Adrenal gland (tissue), 5 donors: ENCODE data around the gene KCTD20.

Source experiments
- POLR2A ChIP-seq, 2 donors: fragments of 450-650 bp; IDR thresholded peaks; one replicate each; pipeline ENCODE4 v1.6.1; 2017; ENCODE audit warnings: antibody characterized with exemption in 2 of 2, mild to moderate bottlenecking in 2 of 2, moderate library complexity in 1 of 2
- TF ChIP-seq, protein P1 (sequence below), 6 experiments: fragments of 450-650 bp in 4 of 6; fragments of 200-600 bp in 2 of 6; sonication (generic) in 1 of 6; IDR thresholded peaks; 1 replicate in 5 of 6; 2 replicates in 1 of 6; pipeline versions ENCODE4 v1.5.1 to v1.8.0; 2016 to 2021; ENCODE audit warnings: antibody characterized with exemption in 6 of 6, mild to moderate bottlenecking in 2 of 6, moderate library complexity in 1 of 6
- donor health status: DM: no; HTN: no; CAD: no.

DNA sequence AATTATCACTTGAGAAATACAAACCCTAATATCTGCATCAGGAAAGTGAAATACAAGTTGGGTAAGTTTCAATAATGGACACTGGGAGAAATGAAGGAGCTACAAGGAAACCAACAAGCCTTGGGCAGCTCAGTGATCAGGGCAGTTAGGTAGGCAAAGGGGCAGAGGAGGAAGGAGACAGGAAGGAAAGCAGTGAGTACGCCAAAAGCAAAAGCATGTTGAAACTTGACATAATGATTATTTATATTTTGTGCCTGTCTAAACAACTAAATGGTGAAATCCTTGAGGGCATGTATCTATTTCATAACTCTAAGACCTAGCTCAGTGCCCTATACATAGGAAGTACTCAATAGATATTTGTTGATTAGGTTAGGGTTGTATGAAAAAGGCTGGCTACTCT is 23.5 kb upstream of the KCTD20 start:
- TF ChIP-seq, protein P1, sequence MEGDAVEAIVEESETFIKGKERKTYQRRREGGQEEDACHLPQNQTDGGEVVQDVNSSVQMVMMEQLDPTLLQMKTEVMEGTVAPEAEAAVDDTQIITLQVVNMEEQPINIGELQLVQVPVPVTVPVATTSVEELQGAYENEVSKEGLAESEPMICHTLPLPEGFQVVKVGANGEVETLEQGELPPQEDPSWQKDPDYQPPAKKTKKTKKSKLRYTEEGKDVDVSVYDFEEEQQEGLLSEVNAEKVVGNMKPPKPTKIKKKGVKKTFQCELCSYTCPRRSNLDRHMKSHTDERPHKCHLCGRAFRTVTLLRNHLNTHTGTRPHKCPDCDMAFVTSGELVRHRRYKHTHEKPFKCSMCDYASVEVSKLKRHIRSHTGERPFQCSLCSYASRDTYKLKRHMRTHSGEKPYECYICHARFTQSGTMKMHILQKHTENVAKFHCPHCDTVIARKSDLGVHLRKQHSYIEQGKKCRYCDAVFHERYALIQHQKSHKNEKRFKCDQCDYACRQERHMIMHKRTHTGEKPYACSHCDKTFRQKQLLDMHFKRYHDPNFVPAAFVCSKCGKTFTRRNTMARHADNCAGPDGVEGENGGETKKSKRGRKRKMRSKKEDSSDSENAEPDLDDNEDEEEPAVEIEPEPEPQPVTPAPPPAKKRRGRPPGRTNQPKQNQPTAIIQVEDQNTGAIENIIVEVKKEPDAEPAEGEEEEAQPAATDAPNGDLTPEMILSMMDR (IDR thresholded peaks at IDR 0.05) = no peak
- TF ChIP-seq POLR2A (IDR thresholded peaks at IDR 0.05) = no peak
